Keratinocyte (primary cell): Measurements from ENCODE around the gene SPOCK1. TPM values are rescaled to one million over a fixed set of nuclear protein-coding genes. Genes with fewer than 3 reads are reported as not detected.

Source experiments
- DNase-seq: peaks from one replicate; pipeline ENCODE4 v3.0.0-alpha.2; 2011; ENCODE audit warnings: low read depth, missing footprints, low spot score
- FAIRE-seq: peaks from 2 replicates; lab custom pipeline; 2011; peaks lifted over from hg19 to GRCh38; lab: Jason Lieb, UNC
- H2AFZ ChIP-seq: 2 replicates; pipeline ENCODE4 v1.6.0; 2012; ENCODE audit warnings: low read length, control low read depth, inconsistent platforms; ENCODE audit not compliant: control insufficient read depth
- H3K27ac ChIP-seq: 2 replicates; pipeline ENCODE4 v1.5.1; 2011; ENCODE audit warnings: low read length; ENCODE audit not compliant: control insufficient read depth, insufficient read depth
- H3K27me3 ChIP-seq: 3 replicates; pipeline ENCODE4 v1.6.0; 2011; ENCODE audit warnings: low read length; ENCODE audit not compliant: control insufficient read depth, insufficient read depth; ENCODE audit errors: extremely low read depth
- H3K36me3 ChIP-seq, 2 experiments: 2 replicates in 1 of 2; 3 replicates in 1 of 2; pipeline ENCODE4 v1.5.1; 2011; ENCODE audit warnings: low read length in 2 of 2, mild to moderate bottlenecking in 1 of 2; ENCODE audit not compliant: control insufficient read depth in 2 of 2, insufficient read depth in 2 of 2; ENCODE audit errors: extremely low read depth in 1 of 2
- H3K4me1 ChIP-seq: 3 replicates; pipeline ENCODE4 v1.5.1; 2011; ENCODE audit warnings: low read length; ENCODE audit not compliant: control insufficient read depth, insufficient read depth; ENCODE audit errors: extremely low read depth
- H3K4me2 ChIP-seq: 3 replicates; pipeline ENCODE4 v1.6.0; 2011; ENCODE audit warnings: low read depth, low read length; ENCODE audit not compliant: control insufficient read depth, insufficient read depth; ENCODE audit errors: extremely low read depth
- H3K4me3 ChIP-seq, 3 experiments: fragments of 200-600 bp in 1 of 3; sonication (generic) in 1 of 3; 2 replicates in 2 of 3; 3 replicates in 1 of 3; pipeline ENCODE4 v1.5.1; 2011 to 2016; ENCODE audit warnings: low read length in 3 of 3, mild to moderate bottlenecking in 3 of 3, control low read depth in 2 of 3, inconsistent platforms in 1 of 3, low read depth in 1 of 3, mixed read lengths in 1 of 3, mixed run types in 1 of 3, moderate library complexity in 1 of 3; ENCODE audit not compliant: control insufficient read depth in 2 of 3, insufficient read depth in 2 of 3; ENCODE audit errors: extremely low read depth in 1 of 3
- H3K79me2 ChIP-seq: 2 replicates; pipeline ENCODE4 v1.6.0; 2012; ENCODE audit warnings: low read length; ENCODE audit not compliant: control insufficient read depth, insufficient read depth
- H3K9ac ChIP-seq: 3 replicates; pipeline ENCODE4 v1.6.0; 2011; ENCODE audit warnings: low read length; ENCODE audit not compliant: control insufficient read depth, insufficient read depth; ENCODE audit errors: extremely low read depth
- H3K9me1 ChIP-seq: 3 replicates; pipeline ENCODE4 v1.6.0; 2011; ENCODE audit warnings: low read length; ENCODE audit not compliant: control insufficient read depth, insufficient read depth; ENCODE audit errors: extremely low read depth
- H3K9me3 ChIP-seq: 2 replicates; pipeline ENCODE4 v1.5.1; 2012; ENCODE audit warnings: low read depth, low read length; ENCODE audit not compliant: control insufficient read depth
- H4K20me1 ChIP-seq: 3 replicates; pipeline ENCODE4 v1.6.0; 2011; ENCODE audit warnings: low read length; ENCODE audit not compliant: control insufficient read depth, insufficient read depth; ENCODE audit errors: extremely low read depth
- CTCF ChIP-seq, 3 experiments: IDR thresholded peaks in 1 of 3; conservative IDR thresholded peaks in 1 of 3; optimal IDR thresholded peaks in 1 of 3; 2 replicates in 2 of 3; 3 replicates in 1 of 3; pipeline versions ENCODE3 to v1.5.1; 2011; ENCODE audit warnings: low read length in 3 of 3, mild to moderate bottlenecking in 3 of 3, moderate library complexity in 2 of 3, control low read depth in 1 of 3, inconsistent platforms in 1 of 3; ENCODE audit not compliant: insufficient read depth in 2 of 3; ENCODE audit errors: extremely low read depth in 1 of 3
- EZH2 ChIP-seq: IDR thresholded peaks from one replicate; pipeline ENCODE4 v1.6.1; 2012; ENCODE audit warnings: inconsistent platforms, mild to moderate bottlenecking, low read length, moderate library complexity
- dilution Hi-C: fragments of 300-500 bp; cut with MboI; formaldehyde crosslinking; loops from one replicate; pipeline ENCODE4 v1.7.0; 2020; ENCODE audit warnings: low sequenced_read_pairs; ENCODE audit not compliant: extremely low pct_ligation_motif_present
- polyA plus RNA-seq, 5 experiments: library from polyadenylated mRNA; depleted of rRNA in 3 of 5; stranded (reverse) in 3 of 5; stranded (forward) in 1 of 5; unstranded in 1 of 5; fragments of >200 nt; gene quantifications; 1 replicate in 1 of 5; 2 replicates in 3 of 5; 3 replicates in 1 of 5; pipeline versions ENCODE4 v1.2.1 to v1.2.3, GENCODE V29; 2011 to 2012; ENCODE audit warnings: missing spikeins in 2 of 5, low read depth in 1 of 5, low replicate concordance in 1 of 5

The SPOCK1 gene
- polyA plus RNA-seq, 1 donor (not counting 4 experiments of a cell fraction or from before 2014, with no cell fraction given) = 5.5 TPM

GRCh38 chr5:137142764-137143605 is 356.1 kb downstream of the SPOCK1 start:
- no peaks in the 10 kb centered on the region for H3K36me3 ChIP-seq
- H3K9ac ChIP-seq = no peak overlapping the region
- H3K27ac ChIP-seq = peak overlapping the region; percentile 53
- no peaks in the 10 kb centered on the region for H4K20me1 ChIP-seq
- H3K4me3 ChIP-seq = no peak overlapping the region
- no peaks in the 10 kb centered on the region for H3K9me3 ChIP-seq
- no peaks in the 10 kb centered on the region for H3K9me1 ChIP-seq
- peaks cover 40% of the 10 kb centered on the region for H3K4me1 ChIP-seq
- FAIRE-seq (peak; percentile 89), DNase-seq (peak; percentile 65)
- no peaks in the 10 kb centered on the region for H3K79me2 ChIP-seq
- H3K4me2 ChIP-seq = peak overlapping the region; percentile 39
- no peaks in the 10 kb centered on the region for H3K27me3 ChIP-seq
- dilution Hi-C loops = no loop called here
- TF ChIP-seq CTCF (optimal IDR thresholded peaks at IDR 0.05 in 1 of 3, IDR thresholded peaks at IDR 0.05 in 1 of 3, conservative IDR thresholded peaks at IDR 0.05 in 1 of 3; ENCODE audit: extremely low read depth in 1 of 3, insufficient read depth in 2 of 3, low read length in 3 of 3) = no peak
- no peak for TF ChIP-seq EZH2
- peak overlapping the region; percentile 51 for H2AFZ ChIP-seq

GRCh38 chr5:137142346-137142745 is 356.8 kb downstream of the SPOCK1 start:
- H3K4me2 ChIP-seq = peak overlapping the region; percentile 39
- no peak overlapping the region for H2AFZ ChIP-seq
- TF ChIP-seq EZH2 = no peak
- H3K36me3 ChIP-seq = no peaks in the 10 kb centered on the region
- dilution Hi-C loops = no loop called here
- H3K27me3 ChIP-seq = no peaks in the 10 kb centered on the region
- no peaks in the 10 kb centered on the region for H3K9me3 ChIP-seq
- no peaks in the 10 kb centered on the region for H3K9me1 ChIP-seq
- H3K9ac ChIP-seq = no peak overlapping the region
- H3K4me1 ChIP-seq = peaks cover 40% of the 10 kb centered on the region
- DNase-seq (no peak), FAIRE-seq (no peak)
- H4K20me1 ChIP-seq = no peaks in the 10 kb centered on the region
- H3K27ac ChIP-seq = peak overlapping the region; percentile 27
- H3K79me2 ChIP-seq = no peaks in the 10 kb centered on the region
- no peak overlapping the region for H3K4me3 ChIP-seq
